NCI-H460 (cell line): ENCODE measurements around the gene LSM11. TPM values are rescaled to one million over a fixed set of nuclear protein-coding genes. Genes with fewer than 3 reads are reported as not detected.
A peak's percentile ranks its signal among the peaks of the same experiment; 100 is the strongest.
"Not testable (repeated sequence)": the region's sequence is repeated elsewhere in the genome, so short reads cannot be mapped to it uniquely, and the experiment has no call there.

Experiments used
- DNase-seq: peaks from one replicate; pipeline ENCODE4 v3.0.0-alpha.2; 2016; ENCODE audit warnings: low read depth; ENCODE audit errors: extremely low read depth
- polyA plus RNA-seq: library from polyadenylated mRNA; depleted of rRNA; stranded (reverse); fragments of >200 nt; gene quantifications from 2 replicates; pipeline ENCODE4 v1.2.3, GENCODE V29; 2014; cell fraction: nucleus; rRNA removed
- total RNA-seq: library from RNA; depleted of rRNA; stranded (reverse); fragments of >200 nt; shearing (Covaris generic); gene quantifications from 2 replicates; pipeline ENCODE4 v1.2.3, GENCODE V29; 2014; rRNA removed

LSM11 gene
- total RNA-seq: 4.9 and 6.2 TPM in 2 replicates
- 15.6 and 16.1 TPM in 2 replicates for polyA plus RNA-seq

- DNase-seq: peak; percentile 77
These were observed at the start of gene LSM11 for GRCh38 chr5:157743163-157744050. Gene LSM11, plus strand, starts transcription at chr5:157743712. Its CDS starts 39 bp downstream, at chr5:157743751.

DNA sequence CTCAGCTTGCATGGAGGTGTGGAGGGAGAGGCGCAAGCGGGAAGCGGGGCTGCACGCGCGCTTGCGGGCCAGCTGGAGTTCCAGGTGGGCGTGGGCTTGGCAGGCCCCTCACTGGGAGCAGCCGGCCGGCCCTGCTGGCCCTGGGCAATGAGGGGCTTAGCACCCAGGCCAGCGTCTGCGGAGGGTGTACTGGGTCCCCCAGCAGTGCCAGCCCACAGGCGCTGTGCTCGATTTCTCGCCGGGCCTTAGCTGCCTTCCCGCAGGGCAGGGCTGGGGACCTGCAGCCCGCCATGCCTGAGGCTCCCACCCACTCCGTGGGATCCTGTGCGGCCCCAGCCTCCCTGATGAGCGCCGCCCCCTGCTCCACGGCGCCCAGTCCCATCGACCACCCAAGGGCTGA, 49.7 kb upstream of the LSM11 start:
- DNase-seq: not testable (repeated sequence)

GRCh38 chr5:157696154-157696553, 47.4 kb upstream of the LSM11 start:
- DNase-seq: not testable (repeated sequence)

- DNase-seq: not testable (repeated sequence)
These were observed 44.8 kb upstream of the LSM11 start for GRCh38 chr5:157698674-157699073.

DNA sequence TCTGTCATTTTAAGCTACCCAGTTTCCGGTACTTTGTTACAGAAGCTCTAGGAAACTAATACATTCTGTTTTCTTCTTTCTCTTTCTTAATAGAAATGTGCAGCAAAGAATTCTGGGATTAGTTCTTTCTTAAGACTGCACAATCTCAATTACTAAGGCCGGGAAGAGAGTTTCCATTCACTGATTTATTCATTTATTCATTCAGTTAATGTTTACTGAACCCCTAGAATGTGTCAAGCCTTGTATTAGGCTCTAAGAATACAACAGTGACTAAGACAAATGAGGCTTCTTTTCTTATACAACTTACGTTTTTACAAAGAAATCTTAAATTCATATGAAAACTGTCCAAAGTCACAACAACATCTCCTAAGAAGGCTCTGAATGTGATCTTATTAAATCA, 39.8 kb upstream of the LSM11 start:
- DNase-seq: no peak

DNA sequence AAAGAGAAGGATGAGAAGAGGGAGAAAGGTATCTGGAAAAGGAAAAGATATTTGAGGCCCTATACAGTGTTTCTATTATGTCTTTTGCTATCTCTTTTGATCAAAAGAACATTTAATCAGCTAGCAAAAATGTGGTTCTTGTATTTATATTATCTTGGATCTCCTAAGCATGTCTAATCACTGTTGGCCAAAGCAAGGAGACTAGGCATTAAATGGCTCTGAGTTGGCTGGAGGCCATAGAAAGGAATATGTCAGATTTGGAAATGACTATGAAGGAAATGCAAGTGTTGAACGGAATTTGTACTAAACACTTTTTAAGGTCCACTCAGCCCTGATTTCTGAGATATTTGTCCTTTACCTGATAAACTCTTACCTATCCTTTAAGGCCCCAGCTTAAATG, 34.6 kb upstream of the LSM11 start:
- DNase-seq: no peak

GRCh38 chr5:157709346-157709745, 34.2 kb upstream of the LSM11 start:
- no peak for DNase-seq

DNA sequence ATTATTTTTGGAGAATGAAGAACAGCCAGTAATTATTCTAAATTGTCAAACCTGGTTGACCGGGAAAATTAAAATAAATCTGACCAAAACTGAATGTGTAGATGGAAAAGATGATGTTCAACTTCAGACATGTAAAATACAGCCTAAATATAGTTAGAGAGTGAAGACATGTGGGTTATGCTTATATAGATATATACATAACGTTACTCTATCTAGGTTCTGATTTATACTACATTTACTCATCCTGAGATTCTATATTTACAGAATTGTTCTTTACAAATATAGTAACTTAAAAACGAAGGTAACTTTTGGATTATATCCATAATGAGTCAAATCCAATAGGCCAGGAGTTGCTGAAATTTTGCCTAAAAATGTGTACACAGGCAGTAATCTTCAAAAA, 33.1 kb upstream of the LSM11 start:
- DNase-seq: no peak

DNA sequence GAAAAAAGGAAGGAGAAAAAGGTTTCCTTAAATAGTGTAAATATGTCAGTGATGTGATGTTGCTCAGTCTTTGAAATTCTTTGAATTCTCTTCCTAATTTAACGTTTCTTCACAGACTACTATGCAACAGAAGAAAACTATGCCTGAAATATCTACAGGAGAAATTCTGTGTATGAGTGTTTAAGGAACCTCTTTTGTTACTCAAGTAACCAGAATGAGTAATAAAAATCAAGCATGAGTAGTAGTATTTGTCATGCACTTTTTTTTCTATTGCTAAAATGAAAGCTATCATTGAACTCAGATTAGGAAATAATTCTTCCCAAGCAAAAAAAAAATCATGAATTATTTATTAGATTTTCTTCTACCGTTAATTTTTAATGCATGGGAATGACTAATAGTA, 32.6 kb upstream of the LSM11 start:
- DNase-seq: no peak

GRCh38 chr5:157713830-157714595, 29.5 kb upstream of the LSM11 start:
- DNase-seq: no peak

GRCh38 chr5:157714596-157714864, 29.0 kb upstream of the LSM11 start:
- no peak for DNase-seq

DNA sequence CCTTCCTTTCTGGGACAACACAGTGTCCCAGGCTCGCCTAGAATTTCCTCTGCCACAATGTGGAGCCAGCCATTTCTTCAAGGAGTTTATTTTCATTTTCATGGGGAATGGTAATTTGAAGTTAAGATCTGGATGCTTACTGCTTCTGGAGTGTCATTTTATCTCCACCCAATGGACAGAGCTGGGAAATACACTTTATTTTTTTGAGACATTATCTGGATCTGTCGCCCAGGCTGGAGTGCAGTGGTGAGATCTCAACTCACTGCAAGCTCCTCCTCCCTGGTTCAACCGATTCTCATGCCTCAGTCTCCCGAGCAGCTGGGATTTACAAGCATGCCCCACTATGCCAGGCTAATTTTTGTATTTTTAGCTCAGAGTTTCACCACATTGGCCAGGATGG, 25.0 kb upstream of the LSM11 start:
- peak; percentile 60 for DNase-seq

- DNase-seq: no peak
These were observed 24.3 kb upstream of the LSM11 start for GRCh38 chr5:157719245-157719644.

GRCh38 chr5:157721159-157721558, 22.4 kb upstream of the LSM11 start:
- no peak for DNase-seq

DNA sequence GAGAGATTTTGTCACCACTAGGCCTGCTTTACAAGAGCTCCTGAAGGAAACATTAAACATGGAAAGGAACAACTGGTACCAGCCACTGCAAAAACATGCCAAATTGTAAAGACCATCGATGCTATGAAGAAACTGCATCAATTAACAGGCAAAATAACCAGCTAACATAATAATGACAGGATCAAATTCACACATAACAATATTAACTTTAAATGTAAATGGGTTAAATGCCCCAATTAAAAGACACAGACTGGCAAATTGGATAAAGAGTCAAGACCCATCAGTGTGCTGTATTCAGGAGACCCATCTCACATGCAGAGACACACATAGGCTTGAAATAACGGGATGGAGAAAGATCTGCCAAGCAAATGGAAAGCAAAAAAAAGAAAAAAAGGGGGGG, 20.6 kb upstream of the LSM11 start:
- DNase-seq: not testable (repeated sequence)

GRCh38 chr5:157726607-157727006, 16.9 kb upstream of the LSM11 start:
- not testable (repeated sequence) for DNase-seq

GRCh38 chr5:157727858-157728257, 15.7 kb upstream of the LSM11 start:
- DNase-seq: not testable (repeated sequence)

GRCh38 chr5:157729858-157730257, 13.7 kb upstream of the LSM11 start:
- DNase-seq: no peak

DNA sequence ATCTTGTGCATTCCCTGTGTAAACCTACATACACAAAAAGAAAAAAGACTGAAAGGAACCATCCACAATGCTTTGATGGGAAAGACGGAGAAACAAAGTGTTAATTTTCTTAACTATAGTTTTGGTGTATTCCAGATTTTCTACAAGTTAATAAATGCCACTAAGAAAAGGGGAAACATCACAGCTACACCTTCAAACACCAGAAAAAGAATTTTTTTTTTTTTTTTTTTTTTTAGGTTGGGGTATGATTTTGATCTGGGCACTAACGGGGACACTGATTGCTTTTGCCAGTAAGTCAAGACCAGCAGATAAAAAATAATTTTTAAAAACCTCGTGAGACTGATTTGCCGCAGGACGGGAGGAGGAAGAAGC, 12.6 kb upstream of the LSM11 start:
- no peak for DNase-seq

DNA sequence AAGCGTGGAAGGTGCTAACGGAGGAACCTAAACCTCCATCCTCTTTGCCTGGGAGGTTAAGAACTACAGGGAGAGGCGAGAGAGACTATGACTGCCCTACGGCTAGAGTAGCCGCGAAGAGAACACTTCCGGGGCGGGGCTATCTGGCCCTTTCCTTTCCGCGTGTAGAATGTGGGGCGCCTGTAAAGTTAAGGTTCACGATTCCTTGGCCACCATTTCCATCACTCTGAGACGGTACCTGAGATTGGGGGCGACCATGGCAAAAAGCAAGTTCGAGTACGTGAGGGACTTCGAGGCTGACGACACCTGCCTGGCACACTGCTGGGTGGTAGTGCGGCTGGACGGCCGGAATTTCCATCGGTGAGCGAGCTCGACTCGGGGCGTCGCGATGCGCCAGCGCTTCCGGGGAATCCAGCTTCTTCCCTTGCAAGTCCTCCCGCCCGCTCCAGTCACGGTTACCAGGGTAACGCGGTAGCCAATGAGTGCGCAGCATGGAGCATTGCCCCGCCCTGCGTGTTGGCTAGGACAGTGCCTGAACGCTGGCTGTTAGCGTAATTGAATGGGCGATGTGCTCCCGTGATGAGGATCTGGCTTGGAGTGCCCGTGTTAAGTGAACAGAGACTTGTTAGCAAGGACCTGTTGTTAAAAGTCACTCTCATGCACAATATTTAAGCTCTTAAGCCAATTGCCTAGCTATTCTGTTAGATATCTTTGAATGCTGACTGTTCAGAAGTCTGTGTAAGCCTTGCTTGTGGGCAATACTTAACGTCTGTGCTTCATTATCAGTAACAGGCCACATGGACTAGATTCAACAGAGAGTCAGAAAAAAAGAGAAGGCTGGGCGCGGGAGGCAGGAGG, 12.0 kb upstream of the LSM11 start, which contains the start of gene THG1L:
Gene THG1L, plus strand, starts transcription at position 149 of the 858 bp plus-strand sequence. Its CDS starts 21 bp downstream, at position 170.
- DNase-seq: peak; percentile 98

DNA sequence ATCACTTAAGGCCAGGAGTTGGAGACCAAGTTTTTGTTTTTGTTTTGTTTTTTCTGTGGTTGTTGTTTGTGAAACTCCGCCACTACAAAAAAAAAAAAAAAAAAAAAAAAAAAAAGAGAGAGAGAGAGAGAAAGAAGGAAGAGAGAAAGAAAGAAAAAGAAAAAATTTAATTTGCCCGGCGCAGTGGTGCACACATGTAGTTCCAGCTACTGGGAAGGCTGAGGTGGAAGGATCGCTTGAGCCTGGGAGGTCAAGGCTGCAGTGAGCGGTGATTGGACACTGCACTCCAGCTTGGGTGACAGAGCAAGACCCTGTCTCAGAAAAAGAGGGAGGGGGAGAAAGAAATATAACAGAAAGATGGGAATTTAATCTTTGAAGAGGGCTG, 11.4 kb upstream of the LSM11 start:
- DNase-seq: no peak
